Measurements from ENCODE around the gene CBLL1. TPM values are rescaled to one million over a fixed set of nuclear protein-coding genes. Genes with fewer than 3 reads are reported as not detected.
A peak's percentile ranks its signal among the peaks of the same experiment; 100 is the strongest.

CBLL1 gene
- total and polyA plus RNA-seq, 10 of the 15 experiments (the other 5 are each of a cell fraction or from before 2014, with no cell fraction given) = 7.2 to 40.1 (median 23.4) TPM

- TF ChIP-seq EGR1 (IDR thresholded peaks at IDR 0.05; ENCODE audit: borderline replicate concordance in 1 of 2, low read depth in 2 of 2, low read length in 2 of 2) = peak in 1 of 2 experiments; percentile 33; a peak in 1 of 3 replicates
- peak; percentile 79 to 88 for TF ChIP-seq SRF (IDR thresholded peaks at IDR 0.05; ENCODE audit: low read depth in 2 of 2, low read length in 2 of 2)
- TF ChIP-seq TCF3 (IDR thresholded peaks at IDR 0.05; ENCODE audit: borderline replicate concordance, insufficient read depth, low read depth, low read length) = no peak; the same call in 1 of the 2 replicates
- no peak for TF ChIP-seq FOS (IDR thresholded peaks at IDR 0.05; ENCODE audit: borderline replicate concordance, extremely low read depth, insufficient read length)
- peak; percentile 94 for TF ChIP-seq KLF5 (IDR thresholded peaks at IDR 0.05; ENCODE audit: partially characterized antibody)
- TF ChIP-seq GATAD2B (conservative IDR thresholded peaks at IDR 0.05; ENCODE audit: low read depth) = peak; percentile 53; the same call in 1 of the 2 replicates
- TF ChIP-seq CHD1 (IDR thresholded peaks at IDR 0.05; ENCODE audit: low read depth, low read length) = no peak
- 0 out of 2 replicates have a peak, but pooled peaks have one; percentile 68 for TF ChIP-seq PAX5 (IDR thresholded peaks at IDR 0.05; ENCODE audit: borderline replicate concordance, low read depth, low read length)
- TF ChIP-seq FOXK2 (IDR thresholded peaks at IDR 0.05) = peak; percentile 95
- TF ChIP-seq SIN3A (IDR thresholded peaks at IDR 0.05; ENCODE audit: low read depth, low read length) = peak; percentile 53
- TF ChIP-seq SMARCA5 (IDR thresholded peaks at IDR 0.05) = peak; percentile 94
- TF ChIP-seq RELA (IDR thresholded peaks at IDR 0.05; ENCODE audit: borderline replicate concordance, partially characterized antibody) = peak; percentile 37
- TF ChIP-seq NRF1 (conservative IDR thresholded peaks at IDR 0.05; ENCODE audit: low read depth, low read length) = peak; percentile 85
- no peak for TF ChIP-seq STAT3 (IDR thresholded peaks at IDR 0.05; ENCODE audit: low read depth, low read length)
- TF ChIP-seq LARP7 (IDR thresholded peaks at IDR 0.05) = peak; percentile 44; the same call in 1 of the 2 replicates
- TF ChIP-seq WRNIP1 (IDR thresholded peaks at IDR 0.05; ENCODE audit: borderline replicate concordance, low read depth, low read length) = no peak
- peak; percentile 63; the same call in 1 of the 2 replicates for TF ChIP-seq MXI1 (IDR thresholded peaks at IDR 0.05; ENCODE audit: low read depth, low read length)
- TF ChIP-seq, protein P1, sequence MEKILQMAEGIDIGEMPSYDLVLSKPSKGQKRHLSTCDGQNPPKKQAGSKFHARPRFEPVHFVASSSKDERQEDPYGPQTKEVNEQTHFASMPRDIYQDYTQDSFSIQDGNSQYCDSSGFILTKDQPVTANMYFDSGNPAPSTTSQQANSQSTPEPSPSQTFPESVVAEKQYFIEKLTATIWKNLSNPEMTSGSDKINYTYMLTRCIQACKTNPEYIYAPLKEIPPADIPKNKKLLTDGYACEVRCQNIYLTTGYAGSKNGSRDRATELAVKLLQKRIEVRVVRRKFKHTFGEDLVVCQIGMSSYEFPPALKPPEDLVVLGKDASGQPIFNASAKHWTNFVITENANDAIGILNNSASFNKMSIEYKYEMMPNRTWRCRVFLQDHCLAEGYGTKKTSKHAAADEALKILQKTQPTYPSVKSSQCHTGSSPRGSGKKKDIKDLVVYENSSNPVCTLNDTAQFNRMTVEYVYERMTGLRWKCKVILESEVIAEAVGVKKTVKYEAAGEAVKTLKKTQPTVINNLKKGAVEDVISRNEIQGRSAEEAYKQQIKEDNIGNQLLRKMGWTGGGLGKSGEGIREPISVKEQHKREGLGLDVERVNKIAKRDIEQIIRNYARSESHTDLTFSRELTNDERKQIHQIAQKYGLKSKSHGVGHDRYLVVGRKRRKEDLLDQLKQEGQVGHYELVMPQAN (conservative IDR thresholded peaks at IDR 0.05) = peak; percentile 76
- TF ChIP-seq ATF7 (IDR thresholded peaks at IDR 0.05; ENCODE audit: low read depth) = no peak; the same call in 1 of the 2 replicates
- TF ChIP-seq MEF2B (IDR thresholded peaks at IDR 0.05; ENCODE audit: partially characterized antibody, poor library complexity, severe bottlenecking) = peak; percentile 55
- peak; percentile 71; the same call in 1 of the 2 replicates for TF ChIP-seq BACH1 (IDR thresholded peaks at IDR 0.05; ENCODE audit: borderline replicate concordance)
- TF ChIP-seq EP300 (IDR thresholded peaks at IDR 0.05; ENCODE audit: borderline replicate concordance in 1 of 2, control insufficient read depth in 1 of 2, low read depth in 2 of 2, low read length in 2 of 2) = peak in 1 of 2 experiments; percentile 23; a peak in 1 of 4 replicates
- TF ChIP-seq CHD2 (IDR thresholded peaks at IDR 0.05; ENCODE audit: borderline replicate concordance, low read depth, low read length) = peak; percentile 37; the same call in 1 of the 2 replicates
- peak; percentile 8; the same call in 1 of the 2 replicates for TF ChIP-seq TBL1XR1 (IDR thresholded peaks at IDR 0.05; ENCODE audit: low read depth, low read length)
- TF ChIP-seq TCF12 (IDR thresholded peaks at IDR 0.05; ENCODE audit: low read depth, low read length) = peak; percentile 37; the same call in 1 of the 2 replicates
- TF ChIP-seq, protein P2, sequence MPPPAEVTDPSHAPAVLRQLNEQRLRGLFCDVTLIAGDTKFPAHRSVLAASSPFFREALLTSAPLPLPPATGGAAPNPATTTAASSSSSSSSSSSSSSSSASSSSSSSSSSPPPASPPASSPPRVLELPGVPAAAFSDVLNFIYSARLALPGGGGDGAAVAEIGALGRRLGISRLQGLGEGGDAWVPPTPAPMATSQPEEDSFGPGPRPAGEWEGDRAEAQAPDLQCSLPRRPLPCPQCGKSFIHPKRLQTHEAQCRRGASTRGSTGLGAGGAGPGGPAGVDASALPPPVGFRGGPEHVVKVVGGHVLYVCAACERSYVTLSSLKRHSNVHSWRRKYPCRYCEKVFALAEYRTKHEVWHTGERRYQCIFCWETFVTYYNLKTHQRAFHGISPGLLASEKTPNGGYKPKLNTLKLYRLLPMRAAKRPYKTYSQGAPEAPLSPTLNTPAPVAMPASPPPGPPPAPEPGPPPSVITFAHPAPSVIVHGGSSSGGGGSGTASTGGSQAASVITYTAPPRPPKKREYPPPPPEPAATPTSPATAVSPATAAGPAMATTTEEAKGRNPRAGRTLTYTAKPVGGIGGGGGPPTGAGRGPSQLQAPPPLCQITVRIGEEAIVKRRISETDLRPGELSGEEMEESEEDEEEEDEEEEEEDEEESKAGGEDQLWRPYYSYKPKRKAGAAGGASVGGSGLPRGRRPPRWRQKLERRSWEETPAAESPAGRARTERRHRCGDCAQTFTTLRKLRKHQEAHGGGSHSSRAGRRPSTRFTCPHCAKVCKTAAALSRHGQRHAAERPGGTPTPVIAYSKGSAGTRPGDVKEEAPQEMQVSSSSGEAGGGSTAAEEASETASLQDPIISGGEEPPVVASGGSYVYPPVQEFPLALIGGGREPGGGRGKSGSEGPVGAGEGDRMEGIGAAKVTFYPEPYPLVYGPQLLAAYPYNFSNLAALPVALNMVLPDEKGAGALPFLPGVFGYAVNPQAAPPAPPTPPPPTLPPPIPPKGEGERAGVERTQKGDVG (CRISPR knock-in tag; IDR thresholded peaks at IDR 0.05) = no peak
These were observed at the start of gene CBLL1 (continued) for GRCh38 chr7:107743567-107744344.
